Measurements from ENCODE around the gene EHD4.

EHD4 gene

DNA sequence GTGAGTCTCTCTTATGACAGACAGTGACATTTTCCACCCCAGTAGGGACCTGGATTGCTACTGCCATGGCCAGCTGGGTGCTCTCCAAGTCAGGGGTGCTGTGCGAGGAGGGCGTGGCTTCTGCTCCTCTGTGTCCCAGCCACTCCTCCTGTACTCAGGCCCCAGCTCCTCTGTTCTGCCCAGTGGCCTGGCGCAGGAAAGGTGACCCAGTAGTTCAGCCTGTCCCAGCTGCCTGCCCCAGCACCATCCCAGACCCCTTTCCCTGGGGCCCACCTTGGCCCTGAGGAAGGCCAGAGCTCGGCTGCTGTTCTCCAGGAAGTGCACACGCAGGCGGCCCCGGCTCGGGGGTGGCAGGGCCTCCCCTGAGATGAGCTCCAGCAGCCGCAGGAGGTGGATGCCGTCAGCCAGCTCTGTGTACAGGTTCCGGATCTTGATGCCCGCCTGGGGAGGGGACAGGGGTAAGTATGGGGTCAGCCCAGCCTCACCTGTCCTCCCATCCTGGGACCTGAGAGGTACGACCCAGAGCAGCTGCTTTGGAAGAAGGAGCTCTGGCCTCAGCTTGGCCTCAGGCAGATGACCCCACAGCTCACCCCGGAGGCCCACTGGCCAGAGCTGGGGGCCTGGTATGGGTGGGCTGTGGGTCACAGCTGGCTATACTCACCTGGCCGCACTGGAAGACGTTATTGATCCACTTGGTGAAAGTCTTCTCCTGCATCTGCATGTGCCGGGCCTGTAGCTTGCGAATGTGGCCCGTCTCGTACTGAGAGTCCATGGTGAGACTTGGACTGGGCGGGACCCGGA is 79.5 kb downstream of the EHD4 start:
- peak; percentile 12 to 36 for DNase-seq

- DNase-seq = peak; percentile 92 to 97
Observed at GRCh38 chr15:41891946-41892345, 80.4 kb downstream of the EHD4 start.

DNA sequence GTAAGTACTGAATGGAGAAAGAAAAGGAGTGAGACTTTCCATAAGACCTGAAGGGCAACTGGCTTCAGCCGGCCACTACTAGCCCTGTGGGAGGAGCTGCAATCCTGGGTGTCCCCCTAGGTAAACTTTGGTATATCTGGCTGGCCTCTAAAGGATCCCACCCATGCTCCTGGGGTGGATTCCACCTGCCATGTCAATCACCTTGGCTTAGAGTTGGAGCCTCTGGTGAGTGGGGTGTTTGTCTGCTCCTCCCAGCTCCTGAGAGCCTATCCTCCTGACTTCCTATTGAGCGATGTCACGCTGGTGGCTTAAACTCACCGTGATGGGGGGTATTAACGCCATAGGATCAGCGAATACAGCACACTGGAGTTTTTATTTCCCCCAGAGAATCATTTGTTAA is 81.1 kb downstream of the EHD4 start:
- DNase-seq = peak; percentile 15 to 48

DNA sequence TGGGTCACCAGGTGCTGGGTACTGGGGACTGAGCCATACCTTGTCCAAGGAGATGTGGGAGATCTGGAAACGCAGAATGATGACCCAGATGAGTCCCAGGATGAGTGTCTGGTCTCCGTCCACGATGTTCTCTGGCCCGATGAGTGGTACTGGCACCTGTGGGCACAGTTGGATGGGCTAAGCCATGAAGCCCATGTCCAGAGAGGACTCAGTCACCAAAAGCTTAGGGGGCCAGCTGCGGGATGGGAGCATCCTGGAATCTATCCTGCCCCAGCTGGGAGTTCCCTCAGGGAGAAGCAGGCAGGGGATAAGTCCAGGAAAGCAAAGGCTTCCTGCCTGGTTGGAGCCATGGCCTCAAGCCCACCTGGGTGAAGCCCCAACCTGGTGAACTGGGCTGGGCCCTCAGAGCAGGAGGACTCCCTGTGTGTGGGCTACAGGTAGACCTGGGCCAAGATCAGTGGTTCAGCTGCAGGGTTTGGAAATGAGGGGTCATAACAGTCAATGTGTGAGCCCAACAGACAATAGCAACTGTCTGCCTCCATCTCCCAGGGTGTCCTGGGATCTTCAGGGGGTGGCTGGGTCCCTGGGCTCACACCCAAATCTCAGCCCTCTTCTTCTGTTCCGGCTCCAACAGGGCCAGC is 82.2 kb downstream of the EHD4 start:
- no peak for DNase-seq

- DNase-seq = no peak
Observed at GRCh38 chr15:41888662-41889253, 83.6 kb downstream of the EHD4 start.

DNA sequence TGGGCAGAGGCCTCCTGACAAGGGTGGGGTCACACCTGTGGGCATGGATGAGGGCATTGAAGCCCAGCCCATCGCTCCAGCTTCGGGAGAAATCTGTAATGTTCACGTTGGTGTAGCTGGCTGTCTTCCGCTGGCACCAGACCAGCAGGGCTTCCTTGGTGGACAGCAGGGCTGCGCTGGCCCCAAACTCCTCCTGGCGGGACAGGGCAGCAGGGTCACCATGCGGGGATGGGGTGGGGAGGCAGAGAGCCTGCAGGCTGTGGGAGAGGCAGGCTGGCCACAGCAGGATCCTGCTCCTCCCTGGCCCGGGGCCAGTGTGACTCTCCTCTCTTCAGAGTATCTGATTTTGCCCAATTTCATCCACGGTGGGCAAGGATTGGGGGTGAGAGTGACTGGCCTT is 84.5 kb downstream of the EHD4 start:
- no peak for DNase-seq

DNA sequence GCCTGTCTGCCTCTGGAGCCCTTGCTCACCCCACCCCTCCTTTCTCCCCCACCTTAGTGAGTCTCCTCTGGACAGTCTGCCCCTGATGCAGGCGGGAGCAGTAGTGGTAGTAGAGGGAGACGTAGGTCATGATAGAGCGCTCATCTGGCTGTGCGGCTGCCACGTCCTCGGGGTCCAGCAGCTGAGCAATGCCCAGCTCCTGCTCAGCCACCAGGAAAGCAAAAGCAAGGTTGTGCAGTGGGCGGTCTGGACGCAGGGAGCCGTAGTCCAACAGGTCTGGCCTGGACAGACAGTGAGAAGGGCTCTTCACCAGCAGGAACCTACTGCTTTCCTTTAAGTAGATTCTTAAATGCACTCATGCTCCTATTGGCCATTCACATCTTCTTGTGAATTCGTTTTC is 85.2 kb downstream of the EHD4 start:
- no peak for DNase-seq

DNA sequence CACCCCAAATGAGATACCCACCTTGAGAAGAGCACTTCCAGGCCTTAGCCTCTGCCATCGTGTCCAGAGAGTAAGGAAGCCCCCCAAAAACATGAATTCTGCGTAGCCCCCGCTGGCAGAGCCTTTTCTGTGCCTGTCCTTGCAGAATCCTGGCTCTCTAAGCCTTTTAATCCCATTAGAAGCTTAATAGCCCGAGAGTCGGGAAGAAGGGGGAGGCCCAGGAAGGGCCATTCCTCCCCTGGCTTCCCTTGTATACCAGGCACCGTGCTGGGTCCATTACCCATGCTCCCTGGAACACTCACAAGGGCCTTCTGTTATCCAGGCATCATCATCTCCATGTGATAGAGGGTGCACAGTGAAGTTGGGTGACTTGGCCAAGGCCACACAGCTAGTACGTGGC is 85.6 kb downstream of the EHD4 start:
- DNase-seq = no peak

- no peak for DNase-seq
Observed at GRCh38 chr15:41885841-41886240, 86.5 kb downstream of the EHD4 start.

GRCh38 chr15:41885321-41885720 is 87.0 kb downstream of the EHD4 start:
- DNase-seq = no peak

DNA sequence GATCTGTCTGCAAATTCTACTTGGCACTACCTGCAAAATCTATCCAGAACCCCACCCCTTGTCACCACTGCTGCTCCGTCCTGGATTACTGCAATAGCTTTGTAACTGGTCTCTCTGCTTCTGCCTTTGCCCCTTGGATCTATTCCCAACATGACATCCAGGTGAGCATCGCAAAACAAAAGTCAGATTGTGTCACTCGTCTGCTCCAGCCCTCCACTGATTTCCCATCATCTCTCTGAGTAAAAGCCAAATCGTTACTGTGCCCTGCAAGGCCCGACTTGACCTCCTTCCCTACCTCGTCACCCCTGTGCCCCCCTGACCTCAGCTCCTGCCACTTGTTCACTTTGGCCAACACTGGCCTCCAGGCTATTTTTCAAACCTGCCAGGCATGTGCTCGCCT is 87.9 kb downstream of the EHD4 start:
- DNase-seq = no peak

DNA sequence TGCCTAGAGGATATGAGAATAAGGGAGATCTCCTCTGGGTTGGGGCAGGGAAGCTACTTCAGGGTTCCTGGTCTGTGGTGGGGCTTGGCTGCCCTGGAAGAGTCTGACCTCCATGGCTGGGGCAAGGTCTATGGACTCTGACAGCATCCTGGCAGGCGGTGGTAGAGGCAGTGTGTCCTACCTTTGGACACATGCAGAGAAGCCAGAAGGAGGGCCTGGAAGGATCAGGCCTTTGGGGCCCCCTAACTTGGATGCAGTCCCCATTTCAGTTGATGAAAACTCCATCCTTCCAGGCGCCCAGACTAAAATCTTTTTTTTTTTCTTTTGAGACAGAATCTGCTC is 88.9 kb downstream of the EHD4 start:
- no peak for DNase-seq

- peak in 1 of 2 experiments; percentile 22 for DNase-seq
Observed at GRCh38 chr15:41882689-41883483, 89.5 kb downstream of the EHD4 start.

DNA sequence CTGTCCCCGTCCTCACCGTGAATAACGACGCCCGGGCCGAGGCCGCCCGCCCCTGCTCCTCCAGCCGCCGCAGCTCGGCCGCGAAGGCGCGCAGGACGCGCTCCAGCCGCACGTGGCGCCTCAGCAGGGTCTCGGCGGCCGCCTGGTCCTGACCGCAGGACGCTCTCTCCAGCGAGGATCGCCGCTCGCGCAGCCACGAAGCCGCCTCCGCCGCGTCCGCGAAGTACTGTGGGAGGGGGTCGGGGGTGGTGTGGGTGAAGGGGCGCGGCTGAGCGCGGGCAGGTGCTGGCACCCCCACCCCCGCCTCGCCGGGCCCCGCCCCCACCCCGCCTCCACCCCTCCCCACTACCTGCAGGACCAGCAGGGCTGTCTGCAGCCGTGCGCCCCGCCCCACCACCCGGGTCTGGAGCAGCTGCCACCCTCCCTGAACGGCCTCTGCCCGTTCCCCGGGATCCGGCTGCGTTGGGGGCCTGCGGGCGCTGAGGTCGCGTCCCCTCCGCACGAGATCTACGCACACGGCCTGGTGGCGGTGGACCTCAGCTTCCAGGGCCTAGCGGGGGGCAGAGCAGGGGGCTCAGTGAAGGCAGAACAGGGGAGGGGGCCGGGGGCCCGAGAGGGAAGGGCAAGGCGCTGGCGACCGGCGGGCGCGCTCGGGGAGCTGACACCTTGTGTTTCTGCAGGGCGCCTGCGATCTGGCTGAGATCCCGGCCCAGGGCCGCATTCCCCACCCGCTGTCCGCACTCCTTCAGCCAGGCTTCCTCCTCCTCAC is 90.3 kb downstream of the EHD4 start:
- DNase-seq = no peak

- DNase-seq = no peak
Observed at GRCh38 chr15:41881550-41881919, 90.8 kb downstream of the EHD4 start.

DNA sequence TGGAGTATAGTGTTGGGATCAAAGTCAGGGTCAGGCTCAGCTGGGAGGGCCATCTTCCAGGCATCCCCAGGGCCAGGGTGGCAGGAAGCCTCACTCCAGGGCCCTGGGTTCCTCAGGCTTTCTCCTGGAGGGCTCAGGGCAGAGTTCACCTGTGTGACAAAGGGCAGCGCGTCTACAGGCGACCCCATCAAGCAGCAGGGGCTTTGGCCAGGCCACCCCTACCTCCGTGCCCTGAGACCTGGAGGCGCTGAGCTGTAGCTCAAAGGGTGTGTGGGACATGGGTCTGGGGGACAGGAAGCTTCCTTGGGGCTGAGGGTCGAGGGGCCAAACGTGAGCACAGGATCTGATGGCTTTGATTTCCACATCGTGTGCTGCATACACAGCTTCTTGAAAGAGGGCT is 91.3 kb downstream of the EHD4 start:
- DNase-seq = no peak

DNA sequence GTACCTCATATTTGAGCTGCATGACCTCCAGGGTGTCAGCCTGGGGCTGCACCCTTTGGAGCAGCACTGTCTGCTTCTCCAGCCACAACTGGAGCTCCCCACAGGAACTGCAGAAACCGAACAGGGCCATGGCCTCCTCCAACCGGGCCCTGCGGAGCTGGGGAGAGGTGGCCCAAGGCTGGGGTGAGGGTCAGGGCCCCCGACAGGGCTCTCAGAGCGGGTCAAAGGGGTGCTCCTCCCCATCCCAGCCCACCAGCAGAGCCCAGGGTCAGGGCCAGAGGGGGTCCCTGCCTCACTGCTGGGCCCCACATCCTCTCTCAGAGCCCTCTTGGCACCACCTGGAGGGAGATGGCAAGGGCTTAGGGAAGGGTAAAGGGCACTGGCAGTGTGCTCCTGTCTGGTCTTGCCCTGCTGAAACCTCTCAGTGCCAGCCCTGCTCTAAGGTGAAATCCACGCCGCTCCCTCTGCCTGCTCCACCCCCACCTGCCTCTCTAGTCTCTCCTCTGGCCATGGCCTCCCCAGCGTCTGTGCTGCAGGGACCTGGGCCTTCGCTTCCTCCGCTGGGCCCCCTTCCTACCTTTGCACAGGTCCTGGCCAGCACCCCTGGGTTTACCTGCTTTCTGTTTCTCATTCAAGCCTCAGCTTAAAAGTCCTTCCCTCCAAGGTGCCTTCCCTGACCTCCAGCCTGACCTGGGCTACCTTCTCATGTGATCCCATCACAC is 92.0 kb downstream of the EHD4 start:
- DNase-seq = no peak

DNA sequence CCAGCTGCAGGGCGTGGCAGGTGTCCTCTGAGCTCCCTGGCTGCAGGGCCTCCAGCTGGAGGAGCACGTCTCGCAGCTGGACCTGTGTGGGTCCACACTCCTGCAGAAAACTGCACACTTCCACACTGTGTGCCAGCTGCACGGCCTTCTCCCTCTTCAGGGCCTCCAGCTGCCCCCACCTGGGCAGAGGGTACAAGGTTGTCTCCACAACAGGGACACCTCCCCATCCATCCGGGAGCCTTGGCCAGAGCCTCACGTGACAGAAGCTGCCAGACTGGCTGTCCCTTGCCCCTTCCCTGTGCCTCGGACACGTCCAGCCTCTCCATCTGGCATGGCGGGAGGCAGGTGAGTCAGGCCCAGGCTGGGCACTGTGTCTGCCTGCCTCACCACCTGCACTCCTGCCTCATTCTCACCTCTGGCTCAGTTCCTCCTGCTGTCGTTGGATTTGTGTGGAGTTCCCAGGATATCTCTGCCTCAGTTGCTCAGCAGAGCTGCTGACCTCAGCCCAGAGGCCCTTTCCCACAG is 93.0 kb downstream of the EHD4 start:
- no peak for DNase-seq

GRCh38 chr15:41878355-41878699 is 94.0 kb downstream of the EHD4 start:
- no peak for DNase-seq

- DNase-seq = peak in 1 of 2 experiments; percentile 20
Observed at GRCh38 chr15:41877631-41878354, 94.6 kb downstream of the EHD4 start.

DNA sequence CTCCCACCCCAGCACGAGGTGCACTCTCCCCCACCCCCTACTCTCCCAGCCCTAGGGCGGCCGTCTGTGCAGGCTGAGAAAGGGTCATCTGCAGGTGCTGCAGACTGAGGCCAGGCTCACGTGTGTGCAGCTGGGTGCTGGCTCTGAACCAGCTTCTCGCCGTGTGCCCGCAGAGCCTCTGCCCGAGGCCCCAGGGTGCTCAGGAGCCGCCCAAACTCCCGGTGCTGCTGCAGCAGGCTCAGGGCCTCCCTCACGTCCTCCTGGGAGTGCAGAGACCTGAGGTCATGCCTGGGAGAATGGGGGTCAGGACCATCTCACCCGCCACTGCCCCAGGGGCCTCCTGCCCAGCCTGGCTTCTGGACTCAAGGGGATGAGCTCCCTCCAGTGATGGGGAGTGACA is 95.7 kb downstream of the EHD4 start:
- peak in 1 of 2 experiments; percentile 65 for DNase-seq
